K562 (cell line): ENCODE results near the gene SPI1. TPM values are rescaled to one million over a fixed set of nuclear protein-coding genes. Genes with fewer than 3 reads are reported as not detected.

ENCODE experiments used
- AFF1 ChIP-seq, 2 experiments: fragments of 450-650 bp; IDR thresholded peaks; 2 replicates each; pipeline ENCODE4 v1.6.1; 2018; ENCODE audit warnings: mild to moderate bottlenecking in 2 of 2, low read depth in 1 of 2; ENCODE audit not compliant: partially characterized antibody in 2 of 2
- ARID2 ChIP-seq: fragments of 450-650 bp; IDR thresholded peaks from 2 replicates; pipeline ENCODE4 v1.6.1; 2017; ENCODE audit warnings: antibody characterized with exemption, mild to moderate bottlenecking
- CREM ChIP-seq: IDR thresholded peaks from 2 replicates; pipeline ENCODE4 v1.6.1; 2014; ENCODE audit warnings: antibody characterized with exemption, low read depth
- ESRRB ChIP-seq: fragments of 250-450 bp; sonication (Bioruptor Pico); IDR thresholded peaks from 2 replicates; pipeline ENCODE4 v1.5.0; 2020; ENCODE audit warnings: mild to moderate bottlenecking, moderate library complexity, borderline replicate concordance
- GMEB1 ChIP-seq: fragments of 250-450 bp; sonication (Bioruptor Pico); IDR thresholded peaks from 2 replicates; pipeline ENCODE4 v1.4.0; 2020; ENCODE audit warnings: mild to moderate bottlenecking
- HDAC2 ChIP-seq: fragments of 450-650 bp; IDR thresholded peaks from 2 replicates; pipeline ENCODE4 v1.6.1; 2016; ENCODE audit warnings: mild to moderate bottlenecking
- HNRNPL ChIP-seq: fragments of 200-400 bp; formaldehyde crosslinking; IDR thresholded peaks from 2 replicates; pipeline ENCODE4 v1.6.1; 2017; ENCODE audit warnings: low read depth, mild to moderate bottlenecking, low read length
- JUND ChIP-seq, 2 experiments: IDR thresholded peaks; 2 replicates in 1 of 2; 3 replicates in 1 of 2; pipeline ENCODE4 v1.6.1; 2011; ENCODE audit warnings: borderline replicate concordance in 2 of 2, low read depth in 2 of 2, low read length in 2 of 2, improper control_type of control experiment in 1 of 2, missing biosample characterization in 1 of 2, missing genetic modification characterization in 1 of 2, missing genetic modification reagents in 1 of 2
- U2AF2 ChIP-seq: fragments of 200-400 bp; formaldehyde crosslinking; optimal IDR thresholded peaks from 2 replicates; pipeline ENCODE3; 2017; ENCODE audit warnings: low read depth, mild to moderate bottlenecking, low read length
- ZNF23 ChIP-seq: fragments of 250-450 bp; sonication (Bioruptor Pico); IDR thresholded peaks from 2 replicates; pipeline ENCODE4 v1.4.0; 2020; ENCODE audit warnings: mild to moderate bottlenecking
- ZNF280A ChIP-seq: fragments of 450-650 bp; IDR thresholded peaks from 2 replicates; pipeline ENCODE4 v1.6.1; 2018; ENCODE audit warnings: mild to moderate bottlenecking, low read depth; ENCODE audit not compliant: partially characterized antibody
- polyA plus RNA-seq, 8 experiments: library from polyadenylated mRNA; depleted of rRNA in 4 of 8; stranded (reverse) in 5 of 8; unstranded in 3 of 8; fragments of >200 nt; fragmentation: Nextera tagmentation in 2 of 8; fragmentation: Illumina TruSeq in 1 of 8; extraction: Ambion mirVana in 2 of 8; extraction: Trizol in 1 of 8; gene quantifications; 2 replicates each; pipeline versions ENCODE4 v1.2.1 to v1.2.3, GENCODE V29; 2011 to 2014; ENCODE audit warnings: inconsistent platforms in 1 of 8, missing spikeins in 1 of 8
- total RNA-seq, 7 experiments: library from RNA; depleted of rRNA in 6 of 7; stranded (reverse); fragments of >200 nt in 6 of 7; fragmentation: Illumina TruSeq in 2 of 7; extraction: Trizol in 2 of 7; gene quantifications; 2 replicates each; pipeline versions ENCODE4 v1.2.1 to v1.2.3, GENCODE V29; 2011 to 2021; ENCODE audit warnings: low replicate concordance in 1 of 7
- TF ChIP-seq, protein P1 (sequence below): IDR thresholded peaks from 2 replicates; pipeline ENCODE4 v1.6.1; 2012; ENCODE audit warnings: low read depth, low read length, improper control_type of control experiment, borderline replicate concordance
- TF ChIP-seq, protein P2 (sequence below), 2 experiments: fragments of 450-650 bp in 1 of 2; sonication (generic) in 1 of 2; formaldehyde crosslinking in 1 of 2; IDR thresholded peaks in 1 of 2; conservative IDR thresholded peaks in 1 of 2; 2 replicates each; pipeline versions ENCODE4 v1.6.1 to v1.8.1; 2016 to 2023; ENCODE audit warnings: mild to moderate bottlenecking in 2 of 2, moderate library complexity in 2 of 2, inconsistent platforms in 1 of 2, missing genetic modification reagents in 1 of 2

Gene SPI1
- total and polyA plus RNA-seq, 9 of the 15 experiments (the other 6 are each of a cell fraction or from before 2014, with no cell fraction given) = 0.10 to 33.7 (median 10.3) TPM

- no peak for TF ChIP-seq ZNF280A
- TF ChIP-seq, protein P1, sequence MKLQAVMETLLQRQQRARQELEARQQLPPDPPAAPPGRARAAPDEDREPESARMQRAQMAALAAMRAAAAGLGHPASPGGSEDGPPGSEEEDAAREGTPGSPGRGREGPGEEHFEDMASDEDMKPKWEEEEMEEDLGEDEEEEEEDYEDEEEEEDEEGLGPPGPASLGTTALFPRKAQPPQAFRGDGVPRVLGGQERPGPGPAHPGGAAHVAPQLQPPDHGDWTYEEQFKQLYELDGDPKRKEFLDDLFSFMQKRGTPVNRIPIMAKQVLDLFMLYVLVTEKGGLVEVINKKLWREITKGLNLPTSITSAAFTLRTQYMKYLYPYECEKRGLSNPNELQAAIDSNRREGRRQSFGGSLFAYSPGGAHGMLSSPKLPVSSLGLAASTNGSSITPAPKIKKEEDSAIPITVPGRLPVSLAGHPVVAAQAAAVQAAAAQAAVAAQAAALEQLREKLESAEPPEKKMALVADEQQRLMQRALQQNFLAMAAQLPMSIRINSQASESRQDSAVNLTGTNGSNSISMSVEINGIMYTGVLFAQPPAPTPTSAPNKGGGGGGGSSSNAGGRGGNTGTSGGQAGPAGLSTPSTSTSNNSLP = no peak
- no peak for TF ChIP-seq HDAC2
- TF ChIP-seq ESRRB (CRISPR knock-in tag) = no peak
- TF ChIP-seq, protein P2, sequence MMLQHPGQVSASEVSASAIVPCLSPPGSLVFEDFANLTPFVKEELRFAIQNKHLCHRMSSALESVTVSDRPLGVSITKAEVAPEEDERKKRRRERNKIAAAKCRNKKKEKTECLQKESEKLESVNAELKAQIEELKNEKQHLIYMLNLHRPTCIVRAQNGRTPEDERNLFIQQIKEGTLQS (IDR thresholded peaks at IDR 0.05) = peak; percentile 27; the same call in 1 of the 2 replicates
- TF ChIP-seq, protein P2 (CRISPR knock-in tag; conservative IDR thresholded peaks at IDR 0.05) = no peak
- no peak for TF ChIP-seq GMEB1 (CRISPR knock-in tag)
- no peak for TF ChIP-seq AFF1 (IDR thresholded peaks at IDR 0.05; ENCODE audit: low read depth in 1 of 2, partially characterized antibody in 2 of 2)
- TF ChIP-seq U2AF2 = no peak
- TF ChIP-seq ARID2 = no peak
- TF ChIP-seq CREM = peak; percentile 53
- no peak for TF ChIP-seq ZNF23 (CRISPR knock-in tag)
- TF ChIP-seq JUND (IDR thresholded peaks at IDR 0.05; ENCODE audit: borderline replicate concordance, low read depth, low read length) = peak; percentile 38; the same call in 1 of the 2 replicates
- TF ChIP-seq JUND (tag; IDR thresholded peaks at IDR 0.05; ENCODE audit: borderline replicate concordance, low read depth, low read length) = no peak; the same call in 2 of the 3 replicates
- 0 out of 2 replicates have a peak, but pooled peaks have one; percentile 37 for TF ChIP-seq HNRNPL
Observed at GRCh38 chr11:47394322-47395222, 16.2 kb upstream of the SPI1 start (continued).
